Measurements from ENCODE around the gene VPS9D1.

Gene VPS9D1

DNA sequence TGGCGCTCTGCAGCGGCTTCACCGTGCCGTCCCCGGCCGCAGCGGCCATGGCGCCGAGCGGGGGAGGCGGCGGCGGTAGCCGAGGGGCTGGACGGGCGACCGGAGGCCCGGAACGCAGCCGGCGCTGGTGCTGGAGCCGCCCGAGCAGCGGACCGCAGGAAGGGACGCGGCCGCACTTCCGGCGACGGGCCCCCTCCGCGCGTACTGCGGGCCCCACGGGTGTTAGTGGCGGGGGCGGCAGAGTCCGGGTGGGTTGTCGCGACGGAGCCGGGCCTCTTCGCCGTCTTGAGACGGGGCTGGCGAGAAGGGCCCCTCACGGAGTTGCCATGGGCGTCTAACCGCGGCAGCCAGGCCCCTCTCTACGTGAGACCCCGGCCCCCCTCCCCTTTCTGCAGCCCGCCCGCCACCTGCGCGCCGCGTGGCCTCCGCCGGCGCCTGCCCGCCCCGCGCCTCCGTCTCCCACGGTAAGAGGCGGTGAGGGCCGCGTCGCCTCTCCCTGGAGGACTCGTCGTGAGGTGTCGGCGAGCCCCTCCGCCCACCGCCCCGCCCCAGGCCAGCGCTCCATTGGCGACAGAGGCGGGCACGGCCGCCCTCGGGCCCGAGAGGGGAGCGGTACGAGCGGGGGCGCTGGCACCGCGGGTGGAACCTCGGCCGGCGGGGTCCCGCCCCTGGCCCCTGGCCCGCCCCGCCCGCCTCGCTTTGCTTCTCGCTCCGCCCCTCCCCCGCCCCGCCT is at the start of gene VPS9D1, which contains the start of gene ZNF276:
VPS9D1 (minus strand) TSS at position 86 of the 733 bp plus-strand sequence; CDS start at position 49, 37 bp downstream.
ZNF276 (plus strand) TSS at position 725 of the 733 bp plus-strand sequence. CDS start 104 bp downstream, outside the sequence.
- DNase-seq (ENCODE audit: low spot score), result peak; percentile 92

- DNase-seq (ENCODE audit: low spot score), result no peak
Measured at GRCh38 chr16:89770367-89770766, 49.7 kb upstream of the VPS9D1 start.

GRCh38 chr16:89765292-89765830 is 44.7 kb upstream of the VPS9D1 start:
- DNase-seq (ENCODE audit: low spot score), result no peak

DNA sequence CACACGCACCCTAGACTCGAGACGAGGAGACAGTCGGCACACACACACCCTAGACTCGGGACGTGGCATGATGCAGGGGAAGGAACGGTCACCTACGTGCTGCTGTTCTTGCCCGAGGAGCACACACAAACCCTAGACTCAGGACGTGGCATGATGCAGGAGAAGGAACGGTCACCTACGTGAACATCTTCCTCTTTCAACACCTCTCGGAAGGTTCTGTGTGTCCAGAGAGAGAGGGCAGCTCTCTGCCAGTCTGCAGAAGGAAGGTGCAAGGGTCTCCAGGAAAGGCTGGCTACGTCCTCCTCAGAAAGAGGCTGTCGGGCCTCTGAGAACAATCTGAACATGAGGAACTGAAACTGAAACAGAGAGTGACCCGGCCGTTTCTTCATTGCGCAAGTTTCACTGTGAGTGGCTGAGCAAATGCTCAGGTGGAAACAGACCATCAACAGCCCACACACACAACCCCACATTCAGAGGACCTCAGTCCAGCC is 44.1 kb upstream of the VPS9D1 start:
- DNase-seq (ENCODE audit: low spot score), result no peak

GRCh38 chr16:89761304-89761922 is 40.7 kb upstream of the VPS9D1 start:
- DNase-seq (ENCODE audit: low spot score), result no peak

DNA sequence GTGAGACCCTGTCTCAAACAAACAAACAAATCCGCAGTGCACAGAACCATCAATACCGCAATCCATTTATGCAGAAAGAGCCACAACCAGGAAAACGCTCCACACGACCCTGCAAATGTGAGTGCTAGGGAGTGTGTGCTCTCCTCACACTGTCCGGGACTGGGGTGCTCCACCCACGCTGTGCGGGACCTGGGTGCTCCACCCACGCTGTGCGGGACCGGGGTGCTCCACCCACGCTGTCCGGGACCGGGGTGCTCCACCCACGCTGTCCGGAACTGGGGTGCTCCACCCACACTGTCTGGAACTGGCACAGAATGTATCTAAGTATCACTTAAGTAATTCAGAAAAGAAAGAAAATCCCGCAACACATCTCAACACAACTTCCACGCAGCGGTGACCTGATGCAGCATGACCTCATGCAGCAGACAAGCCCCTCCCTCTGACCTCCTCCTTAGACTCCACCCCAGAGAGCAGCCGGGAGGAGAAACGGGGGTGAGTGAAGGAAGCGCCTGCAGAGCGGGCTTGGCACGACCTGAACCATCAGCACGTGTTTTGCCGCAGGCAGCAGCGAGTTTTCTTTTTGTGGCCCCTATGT is 39.1 kb upstream of the VPS9D1 start:
- DNase-seq (ENCODE audit: low spot score), result no peak

DNA sequence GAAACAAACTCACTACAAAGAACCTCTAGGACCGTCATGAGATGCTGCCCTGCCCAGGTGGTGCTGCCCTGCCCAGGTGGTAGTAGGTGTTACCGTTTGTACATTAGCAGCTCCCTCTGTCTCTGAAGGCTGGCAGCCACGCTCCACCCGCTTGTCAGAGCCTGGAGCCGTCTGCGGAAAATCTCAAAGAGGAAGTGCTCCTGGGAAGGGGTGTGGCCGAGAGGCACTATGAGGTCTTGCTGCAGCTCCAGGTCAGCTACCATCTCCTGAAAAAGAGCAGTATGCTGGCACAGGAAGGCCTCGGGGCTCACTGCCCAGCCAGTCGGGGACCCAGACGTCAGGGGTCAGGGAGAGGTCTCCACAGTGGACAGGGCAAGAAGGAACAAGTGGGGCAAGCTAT is 28.9 kb upstream of the VPS9D1 start:
- no peak for DNase-seq (ENCODE audit: low spot score)

GRCh38 chr16:89748921-89749320 is 28.2 kb upstream of the VPS9D1 start:
- no peak for DNase-seq (ENCODE audit: low spot score)

DNA sequence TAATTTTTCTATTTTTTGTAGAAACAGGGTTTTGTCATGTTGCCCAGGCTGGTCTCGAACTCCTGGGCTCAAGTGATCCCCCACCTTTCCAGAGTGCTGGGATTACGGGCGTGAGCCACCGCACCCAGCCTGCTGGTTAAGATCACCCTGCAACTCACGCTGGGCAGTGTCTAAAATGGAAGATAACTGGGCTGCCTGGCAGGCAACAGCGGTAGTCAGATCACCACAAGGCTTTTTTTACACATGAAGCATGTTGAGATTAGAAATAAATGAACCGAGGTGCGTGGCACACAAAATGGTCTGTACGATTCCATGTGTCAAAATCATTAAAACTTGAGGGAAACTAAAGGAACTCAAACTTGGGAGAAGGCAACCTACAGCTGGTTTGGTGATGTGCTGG is 27.4 kb upstream of the VPS9D1 start:
- DNase-seq (ENCODE audit: low spot score), result no peak

GRCh38 chr16:89746043-89746442 is 25.3 kb upstream of the VPS9D1 start:
- no peak for DNase-seq (ENCODE audit: low spot score)

DNA sequence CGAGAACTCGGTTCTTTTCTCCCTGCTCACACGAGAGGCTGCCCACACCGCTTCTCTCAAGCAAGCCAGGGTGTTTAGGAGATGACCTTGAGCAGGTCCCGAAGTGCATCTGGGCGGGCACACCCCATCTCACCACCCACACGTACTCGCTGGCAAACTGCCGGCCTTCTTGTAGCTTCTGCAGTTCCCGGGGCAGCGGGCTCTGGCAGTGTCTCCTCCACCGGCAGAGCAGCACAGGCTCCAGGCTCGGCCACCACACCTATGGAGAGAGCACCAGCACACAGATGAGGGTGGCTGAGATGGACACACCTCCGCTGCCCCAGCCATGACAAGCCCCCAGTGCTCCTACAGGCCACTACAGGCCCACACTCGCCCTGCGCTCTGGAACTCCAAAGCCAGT is 24.1 kb upstream of the VPS9D1 start:
- DNase-seq (ENCODE audit: low spot score), result no peak

DNA sequence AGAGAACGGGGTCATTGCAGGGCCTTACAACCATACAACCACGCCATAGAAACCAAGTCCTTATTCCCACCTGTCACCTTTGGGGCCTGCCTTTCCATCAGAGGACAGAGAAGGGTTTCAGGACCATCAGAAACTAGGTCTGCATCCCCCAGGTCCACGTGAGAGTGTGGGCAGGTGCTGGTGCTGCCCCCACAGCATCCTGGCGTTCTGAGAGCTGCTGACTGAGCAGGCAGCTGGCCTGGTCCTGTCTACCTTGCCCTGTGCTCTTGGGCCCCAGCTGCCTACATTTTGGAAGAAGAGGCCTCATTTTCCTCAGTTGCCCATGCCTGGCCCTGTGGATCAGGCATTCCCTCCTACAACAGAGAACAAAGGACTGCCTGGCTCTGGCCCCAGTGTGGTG is 22.2 kb upstream of the VPS9D1 start:
- no peak for DNase-seq (ENCODE audit: low spot score)

DNA sequence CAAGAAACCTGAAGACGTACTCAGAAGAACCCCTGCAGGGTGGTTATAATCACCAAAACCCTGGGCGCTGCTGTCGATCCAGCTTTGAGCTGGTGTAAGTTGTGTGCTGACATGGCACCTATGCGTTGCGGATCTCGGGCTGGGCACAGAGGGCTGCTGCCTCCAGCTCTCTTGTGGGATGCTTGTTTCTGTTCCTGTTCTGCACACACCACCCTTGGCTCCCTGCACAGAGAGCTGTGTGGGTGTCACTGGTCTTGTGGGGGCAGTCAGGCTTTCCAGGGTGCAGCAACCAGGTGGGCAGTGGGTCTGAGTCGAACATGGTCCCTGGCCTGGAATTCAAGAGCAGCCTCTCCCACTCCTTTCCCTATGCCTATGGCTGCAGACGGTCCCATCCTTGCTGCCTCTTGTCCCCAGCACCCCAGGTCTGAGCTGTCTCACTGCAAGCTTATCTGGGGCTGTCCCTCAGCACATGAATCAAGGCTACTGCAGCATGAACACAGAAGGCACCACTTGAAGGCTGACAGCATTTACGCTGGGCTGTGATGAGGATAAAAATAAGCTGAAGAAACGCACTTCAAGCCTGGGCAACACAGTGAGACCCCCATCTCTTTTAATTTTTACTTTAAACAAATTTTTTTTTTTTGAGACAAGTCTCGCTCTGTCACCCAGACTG is 20.8 kb upstream of the VPS9D1 start:
- no peak for DNase-seq (ENCODE audit: low spot score)

DNA sequence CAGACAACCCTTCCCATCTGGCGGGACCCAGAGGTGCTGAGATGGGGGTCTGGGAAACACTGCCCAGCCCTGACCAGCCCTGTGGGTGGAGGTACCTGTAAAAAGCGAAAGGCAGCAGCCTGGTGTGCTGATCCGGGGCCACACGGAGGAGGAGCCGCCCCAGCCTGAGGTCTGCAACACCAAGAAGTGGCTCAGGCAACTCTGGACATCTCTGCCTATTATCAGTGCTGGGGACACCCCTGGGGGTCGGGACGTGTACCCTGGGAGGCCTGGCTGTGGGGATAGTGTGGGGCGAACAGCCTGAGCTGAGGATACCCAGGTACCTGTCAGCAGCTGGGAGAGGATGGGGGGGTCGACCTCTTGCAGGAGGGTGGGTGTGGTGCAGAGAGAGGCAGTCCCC is 18.7 kb upstream of the VPS9D1 start:
- no peak for DNase-seq (ENCODE audit: low spot score)

DNA sequence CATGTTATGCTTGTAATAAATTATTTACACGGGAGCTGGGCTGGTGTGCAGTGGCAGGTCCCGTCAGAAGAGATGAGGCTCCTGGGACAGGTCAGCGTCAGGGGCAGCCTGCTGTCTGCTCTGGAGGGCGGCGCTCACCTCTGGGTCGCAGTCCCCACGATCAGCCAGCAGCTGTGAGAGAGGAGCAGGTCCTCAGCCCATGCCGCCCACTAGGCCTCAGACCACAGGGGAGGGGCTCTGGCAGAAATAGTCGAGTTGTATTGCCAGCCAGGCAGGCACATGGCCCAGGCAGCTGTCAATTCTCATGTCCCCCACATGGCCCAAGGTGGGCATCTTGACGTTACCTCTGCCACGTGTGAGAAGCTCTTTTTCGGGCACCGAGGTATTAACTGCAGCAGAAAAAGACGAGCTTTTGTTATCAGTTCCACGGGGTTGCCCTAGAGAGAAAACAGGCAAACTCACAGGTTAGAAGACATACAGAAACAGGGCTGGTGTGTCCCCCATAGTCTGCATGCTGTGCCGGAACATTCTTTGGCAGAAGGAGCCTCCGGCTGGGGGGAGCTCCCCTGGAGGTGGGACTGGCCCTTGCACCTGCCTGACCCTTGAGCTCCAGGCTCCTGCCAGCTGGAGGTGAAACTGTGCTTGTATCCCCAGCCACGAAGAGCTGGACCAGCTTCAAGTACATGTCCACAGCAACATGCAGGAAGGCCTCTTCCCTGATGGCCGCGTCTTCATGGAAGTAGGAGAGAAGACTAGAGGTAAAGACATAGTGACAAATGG is 18.0 kb upstream of the VPS9D1 start:
- DNase-seq (ENCODE audit: low spot score), result no peak

GRCh38 chr16:89738072-89738377 is 17.3 kb upstream of the VPS9D1 start:
- no peak for DNase-seq (ENCODE audit: low spot score)

- no peak for DNase-seq (ENCODE audit: low spot score)
Measured at GRCh38 chr16:89737341-89738071, 16.8 kb upstream of the VPS9D1 start.

GRCh38 chr16:89736554-89736953 is 15.9 kb upstream of the VPS9D1 start:
- DNase-seq (ENCODE audit: low spot score), result no peak

DNA sequence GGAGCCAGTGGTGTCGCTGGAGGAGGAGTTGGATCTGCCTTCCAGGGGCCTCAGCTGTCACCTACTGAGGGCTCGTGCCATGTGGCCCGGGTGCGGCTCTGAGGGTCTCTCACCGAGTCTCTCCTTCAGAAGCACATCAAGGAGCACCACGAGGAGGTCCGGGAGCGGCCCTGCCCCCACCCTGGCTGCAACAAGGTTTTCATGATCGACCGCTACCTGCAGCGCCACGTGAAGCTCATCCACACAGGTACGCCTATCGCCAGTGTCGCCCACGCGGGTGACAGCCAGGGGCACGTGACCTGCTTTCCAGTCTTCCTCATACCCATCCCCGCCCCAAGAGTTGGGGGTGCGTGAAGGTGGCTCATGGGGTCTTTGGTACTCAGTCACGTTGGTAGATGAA is 13.1 kb upstream of the VPS9D1 start:
- DNase-seq (ENCODE audit: low spot score), result no peak

GRCh38 chr16:89733322-89733721 is 12.6 kb upstream of the VPS9D1 start:
- no peak for DNase-seq (ENCODE audit: low spot score)

- no peak for DNase-seq (ENCODE audit: low spot score)
Measured at GRCh38 chr16:89732918-89733242, 12.2 kb upstream of the VPS9D1 start.

Measured in AG20443 (cell line).